ENCODE data around the gene HS3ST3A1.

Gene HS3ST3A1

GRCh38 chr17:13599168-13599577 is 2.6 kb downstream of the HS3ST3A1 start:
- Histone ChIP-seq H3K4me3 (ENCODE audit: low read depth in 1 of 2, low read length in 2 of 2) (no peak overlapping the region), H3K9ac (ENCODE audit: low read depth in 1 of 2, low read length in 2 of 2) (no peak overlapping the region), H3K27me3 (ENCODE audit: control insufficient read depth in 1 of 2, insufficient read depth in 2 of 2, low read length in 2 of 2) (peaks cover 23 to 33% of the 10 kb centered on the region in 2 donors), H3K36me3 (ENCODE audit: control insufficient read depth in 1 of 2, insufficient read depth in 2 of 2, low read length in 2 of 2) (no peaks in the 10 kb centered on the region), H3K9me3 (ENCODE audit: control insufficient read depth in 1 of 2, low read length in 2 of 2) (no peaks in the 10 kb centered on the region), H3K4me1 (ENCODE audit: control insufficient read depth in 1 of 2, insufficient read depth in 2 of 2, low read length in 2 of 2) (no peaks in the 10 kb centered on the region), H3K27ac (ENCODE audit: low read depth, low read length) (no peak overlapping the region)

GRCh38 chr17:13598353-13599167 is 3.2 kb downstream of the HS3ST3A1 start:
- H3K4me3 ChIP-seq (ENCODE audit: low read depth in 1 of 2, low read length in 2 of 2) = no peak overlapping the region
- H3K9ac ChIP-seq (ENCODE audit: low read depth in 1 of 2, low read length in 2 of 2) = no peak overlapping the region
- no peak overlapping the region for H3K27ac ChIP-seq (ENCODE audit: low read depth, low read length)
- no peaks in the 10 kb centered on the region for H3K36me3 ChIP-seq (ENCODE audit: control insufficient read depth in 1 of 2, insufficient read depth in 2 of 2, low read length in 2 of 2)
- no peaks in the 10 kb centered on the region for H3K4me1 ChIP-seq (ENCODE audit: control insufficient read depth in 1 of 2, insufficient read depth in 2 of 2, low read length in 2 of 2)
- peaks cover 23 to 33% of the 10 kb centered on the region in 2 donors for H3K27me3 ChIP-seq (ENCODE audit: control insufficient read depth in 1 of 2, insufficient read depth in 2 of 2, low read length in 2 of 2)
- H3K9me3 ChIP-seq (ENCODE audit: control insufficient read depth in 1 of 2, low read length in 2 of 2) = no peaks in the 10 kb centered on the region

GRCh38 chr17:13597723-13598347 is 3.9 kb downstream of the HS3ST3A1 start:
- H3K4me1 ChIP-seq (ENCODE audit: control insufficient read depth in 1 of 2, insufficient read depth in 2 of 2, low read length in 2 of 2) = no peaks in the 10 kb centered on the region
- H3K27me3 ChIP-seq (ENCODE audit: control insufficient read depth in 1 of 2, insufficient read depth in 2 of 2, low read length in 2 of 2) = peaks cover 20 to 30% of the 10 kb centered on the region in 2 donors

GRCh38 chr17:13596241-13596923 is 5.3 kb downstream of the HS3ST3A1 start:
- Histone ChIP-seq H3K4me1 (ENCODE audit: control insufficient read depth in 1 of 2, insufficient read depth in 2 of 2, low read length in 2 of 2) (no peaks in the 10 kb centered on the region), H3K9me3 (ENCODE audit: control insufficient read depth in 1 of 2, low read length in 2 of 2) (no peaks in the 10 kb centered on the region), H3K27ac (ENCODE audit: low read depth, low read length) (no peak overlapping the region), H3K4me3 (ENCODE audit: low read depth in 1 of 2, low read length in 2 of 2) (no peak overlapping the region), H3K36me3 (ENCODE audit: control insufficient read depth in 1 of 2, insufficient read depth in 2 of 2, low read length in 2 of 2) (no peaks in the 10 kb centered on the region), H3K27me3 (ENCODE audit: control insufficient read depth in 1 of 2, insufficient read depth in 2 of 2, low read length in 2 of 2) (peaks cover 11 to 19% of the 10 kb centered on the region in 2 donors), H3K9ac (ENCODE audit: low read depth in 1 of 2, low read length in 2 of 2) (no peak overlapping the region)

More at GRCh38 chr17:13597723-13598347, 3.9 kb downstream of the HS3ST3A1 start:
- Histone ChIP-seq H3K9ac (ENCODE audit: low read depth in 1 of 2, low read length in 2 of 2) (no peak overlapping the region), H3K36me3 (ENCODE audit: control insufficient read depth in 1 of 2, insufficient read depth in 2 of 2, low read length in 2 of 2) (no peaks in the 10 kb centered on the region), H3K27ac (ENCODE audit: low read depth, low read length) (no peak overlapping the region), H3K4me3 (ENCODE audit: low read depth in 1 of 2, low read length in 2 of 2) (no peak overlapping the region), H3K9me3 (ENCODE audit: control insufficient read depth in 1 of 2, low read length in 2 of 2) (no peaks in the 10 kb centered on the region)

GRCh38 chr17:13595599-13595899 is 6.2 kb downstream of the HS3ST3A1 start:
- Histone ChIP-seq H3K4me1 (ENCODE audit: control insufficient read depth in 1 of 2, insufficient read depth in 2 of 2, low read length in 2 of 2) (no peaks in the 10 kb centered on the region), H3K4me3 (ENCODE audit: low read depth in 1 of 2, low read length in 2 of 2) (no peak overlapping the region), H3K27ac (ENCODE audit: low read depth, low read length) (no peak overlapping the region), H3K9ac (ENCODE audit: low read depth in 1 of 2, low read length in 2 of 2) (no peak overlapping the region), H3K36me3 (ENCODE audit: control insufficient read depth in 1 of 2, insufficient read depth in 2 of 2, low read length in 2 of 2) (no peaks in the 10 kb centered on the region), H3K9me3 (ENCODE audit: control insufficient read depth in 1 of 2, low read length in 2 of 2) (no peaks in the 10 kb centered on the region), H3K27me3 (ENCODE audit: control insufficient read depth in 1 of 2, insufficient read depth in 2 of 2, low read length in 2 of 2) (peaks cover 3 to 15% of the 10 kb centered on the region in 2 donors)

GRCh38 chr17:13594762-13595598 is 6.7 kb downstream of the HS3ST3A1 start:
- no peak overlapping the region for H3K4me3 ChIP-seq (ENCODE audit: low read depth in 1 of 2, low read length in 2 of 2)
- H3K9ac ChIP-seq (ENCODE audit: low read depth in 1 of 2, low read length in 2 of 2) = no peak overlapping the region
- no peaks in the 10 kb centered on the region for H3K36me3 ChIP-seq (ENCODE audit: control insufficient read depth in 1 of 2, insufficient read depth in 2 of 2, low read length in 2 of 2)
- no peak overlapping the region for H3K27ac ChIP-seq (ENCODE audit: low read depth, low read length)
- H3K4me1 ChIP-seq (ENCODE audit: control insufficient read depth in 1 of 2, insufficient read depth in 2 of 2, low read length in 2 of 2) = no peaks in the 10 kb centered on the region
- H3K27me3 ChIP-seq (ENCODE audit: control insufficient read depth in 1 of 2, insufficient read depth in 2 of 2, low read length in 2 of 2) = peaks cover under 1 to 13% of the 10 kb centered on the region in 2 donors
- H3K9me3 ChIP-seq (ENCODE audit: control insufficient read depth in 1 of 2, low read length in 2 of 2) = no peaks in the 10 kb centered on the region

- Histone ChIP-seq H3K4me3 (ENCODE audit: low read depth in 1 of 2, low read length in 2 of 2) (no peak overlapping the region), H3K27ac (ENCODE audit: low read depth, low read length) (no peak overlapping the region), H3K9me3 (ENCODE audit: control insufficient read depth in 1 of 2, low read length in 2 of 2) (no peaks in the 10 kb centered on the region), H3K4me1 (ENCODE audit: control insufficient read depth in 1 of 2, insufficient read depth in 2 of 2, low read length in 2 of 2) (no peaks in the 10 kb centered on the region), H3K36me3 (ENCODE audit: control insufficient read depth in 1 of 2, insufficient read depth in 2 of 2, low read length in 2 of 2) (no peaks in the 10 kb centered on the region), H3K9ac (ENCODE audit: low read depth in 1 of 2, low read length in 2 of 2) (no peak overlapping the region), H3K27me3 (ENCODE audit: control insufficient read depth in 1 of 2, insufficient read depth in 2 of 2, low read length in 2 of 2) (peaks cover 0 to 6% of the 10 kb centered on the region in 2 donors)
These were observed 7.4 kb downstream of the HS3ST3A1 start for GRCh38 chr17:13594310-13594709.

GRCh38 chr17:13593757-13594156 is 8.0 kb downstream of the HS3ST3A1 start:
- Histone ChIP-seq H3K27ac (ENCODE audit: low read depth, low read length) (no peak overlapping the region), H3K4me3 (ENCODE audit: low read depth in 1 of 2, low read length in 2 of 2) (no peak overlapping the region), H3K27me3 (ENCODE audit: control insufficient read depth in 1 of 2, insufficient read depth in 2 of 2, low read length in 2 of 2) (peaks cover 0 to under 1% of the 10 kb centered on the region in 2 donors), H3K4me1 (ENCODE audit: control insufficient read depth in 1 of 2, insufficient read depth in 2 of 2, low read length in 2 of 2) (no peaks in the 10 kb centered on the region), H3K36me3 (ENCODE audit: control insufficient read depth in 1 of 2, insufficient read depth in 2 of 2, low read length in 2 of 2) (no peaks in the 10 kb centered on the region), H3K9me3 (ENCODE audit: control insufficient read depth in 1 of 2, low read length in 2 of 2) (no peaks in the 10 kb centered on the region), H3K9ac (ENCODE audit: low read depth in 1 of 2, low read length in 2 of 2) (no peak overlapping the region)

- Histone ChIP-seq H3K27me3 (ENCODE audit: control insufficient read depth in 1 of 2, insufficient read depth in 2 of 2, low read length in 2 of 2) (no peaks in the 10 kb centered on the region), H3K9me3 (ENCODE audit: control insufficient read depth in 1 of 2, low read length in 2 of 2) (no peaks in the 10 kb centered on the region), H3K36me3 (ENCODE audit: control insufficient read depth in 1 of 2, insufficient read depth in 2 of 2, low read length in 2 of 2) (no peaks in the 10 kb centered on the region), H3K27ac (ENCODE audit: low read depth, low read length) (no peak overlapping the region), H3K4me1 (ENCODE audit: control insufficient read depth in 1 of 2, insufficient read depth in 2 of 2, low read length in 2 of 2) (no peaks in the 10 kb centered on the region), H3K4me3 (ENCODE audit: low read depth in 1 of 2, low read length in 2 of 2) (no peak overlapping the region), H3K9ac (ENCODE audit: low read depth in 1 of 2, low read length in 2 of 2) (no peak overlapping the region)
These were observed 8.5 kb downstream of the HS3ST3A1 start for GRCh38 chr17:13593021-13593751.

Measured in duodenal mucosa (tissue), 2 donors.